Measurements from ENCODE around the gene ITGB5. TPM values are rescaled to one million over a fixed set of nuclear protein-coding genes. Genes with fewer than 3 reads are reported as not detected.

Gene ITGB5
- 10 to 100 TPM; 73.5 to 88.7 TPM for total RNA-seq

DNA sequence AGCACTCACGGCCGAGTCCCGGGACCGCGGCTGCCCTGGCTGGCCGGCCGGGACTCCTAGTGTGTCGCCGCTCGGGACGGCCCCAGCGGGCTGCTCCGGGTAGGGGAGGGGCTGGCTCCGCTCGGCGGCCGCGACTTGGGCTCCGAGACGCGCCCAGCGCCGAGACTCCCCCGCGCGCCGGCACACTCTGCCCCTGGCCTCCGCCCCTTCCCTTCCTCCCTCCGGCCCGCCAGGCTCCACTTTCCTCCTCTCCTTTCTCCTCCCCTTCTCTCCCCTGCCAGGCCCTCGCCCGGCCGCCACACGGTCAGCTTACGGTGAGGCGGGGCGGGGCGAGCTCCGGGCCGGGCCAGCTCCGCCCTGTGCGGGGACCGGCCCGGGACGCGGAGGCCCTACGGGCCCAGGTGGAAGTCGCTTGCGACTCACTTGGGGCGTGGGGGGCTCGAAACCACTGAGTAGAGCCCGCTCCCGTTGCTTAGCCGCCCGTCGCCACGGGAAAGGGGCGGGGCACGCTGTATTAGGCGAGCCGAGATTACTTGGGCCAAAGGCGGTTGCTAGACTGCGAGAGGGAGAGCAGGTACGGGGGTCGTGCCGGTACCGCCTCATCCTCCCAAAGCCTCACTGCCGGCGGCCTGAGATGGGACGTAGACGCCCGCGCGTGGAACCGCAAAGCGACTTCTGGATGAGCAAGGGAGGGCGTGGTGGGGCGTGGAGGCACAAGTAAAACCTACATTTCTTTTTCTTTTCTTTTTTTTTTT lies at the start of gene ITGB5:
TSS of gene ITGB5 (minus strand) at position 189 of the 755 bp plus-strand sequence. CDS start 365 bp downstream, outside the sequence.
- TF ChIP-seq, protein P1, sequence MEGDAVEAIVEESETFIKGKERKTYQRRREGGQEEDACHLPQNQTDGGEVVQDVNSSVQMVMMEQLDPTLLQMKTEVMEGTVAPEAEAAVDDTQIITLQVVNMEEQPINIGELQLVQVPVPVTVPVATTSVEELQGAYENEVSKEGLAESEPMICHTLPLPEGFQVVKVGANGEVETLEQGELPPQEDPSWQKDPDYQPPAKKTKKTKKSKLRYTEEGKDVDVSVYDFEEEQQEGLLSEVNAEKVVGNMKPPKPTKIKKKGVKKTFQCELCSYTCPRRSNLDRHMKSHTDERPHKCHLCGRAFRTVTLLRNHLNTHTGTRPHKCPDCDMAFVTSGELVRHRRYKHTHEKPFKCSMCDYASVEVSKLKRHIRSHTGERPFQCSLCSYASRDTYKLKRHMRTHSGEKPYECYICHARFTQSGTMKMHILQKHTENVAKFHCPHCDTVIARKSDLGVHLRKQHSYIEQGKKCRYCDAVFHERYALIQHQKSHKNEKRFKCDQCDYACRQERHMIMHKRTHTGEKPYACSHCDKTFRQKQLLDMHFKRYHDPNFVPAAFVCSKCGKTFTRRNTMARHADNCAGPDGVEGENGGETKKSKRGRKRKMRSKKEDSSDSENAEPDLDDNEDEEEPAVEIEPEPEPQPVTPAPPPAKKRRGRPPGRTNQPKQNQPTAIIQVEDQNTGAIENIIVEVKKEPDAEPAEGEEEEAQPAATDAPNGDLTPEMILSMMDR (IDR thresholded peaks at IDR 0.05) = no peak
- TF ChIP-seq POLR2A (IDR thresholded peaks at IDR 0.05) = peak; percentile 34 to 67 (median 65)
- H3K36me3 ChIP-seq (replicated peaks in 1 of 2; ENCODE audit: insufficient read depth in 1 of 2, low read depth in 2 of 2) = no peaks in the 10 kb centered on the region
- H3K27ac ChIP-seq = peak within 1 kb of the TSS; percentile 33 to 92 (median 86)
- no peaks in the 10 kb centered on the region for H3K9me3 ChIP-seq
- ATAC-seq = peak; percentile 84
- no peaks in the 10 kb centered on the region for H3K27me3 ChIP-seq
- peaks cover 6% of the 10 kb centered on the region for H3K4me1 ChIP-seq
- WGBS, 2 donors = 4 to 25% methylated on average over 23 to 70 of the region's 78 CpGs
- H3K4me3 ChIP-seq = peak within 1 kb of the TSS; percentile 20 to 42
- intact Hi-C loops (cut with DNase I) = no loop called here
- DNase-seq = peak; percentile 76 to 83 (median 81)

DNA sequence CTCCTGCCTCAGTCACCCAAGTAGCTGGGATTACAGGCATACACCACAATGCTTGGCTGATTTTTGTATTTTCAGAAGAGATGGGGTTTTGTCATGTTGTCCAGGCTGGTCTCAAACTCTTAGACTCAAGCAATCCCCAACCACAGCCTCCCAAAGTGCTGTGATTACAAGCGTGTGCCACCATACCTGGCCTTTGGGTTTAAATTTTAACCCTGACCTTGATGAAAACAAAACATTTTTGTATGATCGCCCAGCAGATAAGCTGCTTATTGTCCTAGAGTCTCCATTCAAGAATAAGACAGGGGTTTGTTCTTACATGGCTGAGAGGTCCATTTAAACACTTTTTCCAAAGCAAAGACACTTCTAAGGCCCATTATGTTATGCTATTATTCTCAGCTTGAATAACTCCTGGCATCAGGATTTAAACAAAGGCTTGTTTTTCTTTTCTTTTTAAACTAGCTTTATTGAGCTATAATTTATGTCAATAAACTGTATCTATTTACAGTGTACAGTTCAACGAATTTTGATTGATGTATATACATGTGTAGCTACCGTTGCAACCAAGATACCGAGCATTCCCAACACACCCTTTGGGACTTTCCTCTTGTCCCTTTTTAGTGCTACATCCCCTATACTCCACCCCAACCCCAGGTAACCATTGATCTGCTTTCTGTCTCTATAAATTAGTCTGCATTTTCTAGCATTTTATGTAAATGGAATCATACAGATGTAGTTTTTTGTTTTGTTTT lies 48.8 kb upstream of the ITGB5 start:
- Histone ChIP-seq H3K9me3 (no peaks in the 10 kb centered on the region), H3K4me3 (no peak overlapping the region), H3K27ac (no peak overlapping the region), H3K4me1 (peaks cover 3% of the 10 kb centered on the region), H3K27me3 (no peaks in the 10 kb centered on the region), H3K36me3 (replicated peaks in 1 of 2; ENCODE audit: insufficient read depth in 1 of 2, low read depth in 2 of 2) (no peaks in the 10 kb centered on the region)
- DNase-seq (no peak), ATAC-seq (no peak)
- intact Hi-C loops (cut with DNase I) = no loop called here
- WGBS, 2 donors = 36 to 42% methylated on average over 5 of the region's 5 CpGs
- TF ChIP-seq, protein P1 (IDR thresholded peaks at IDR 0.05) = no peak
- no peak for TF ChIP-seq POLR2A (IDR thresholded peaks at IDR 0.05)

GRCh38 chr3:124935264-124935663 lies 48.1 kb upstream of the ITGB5 start:
- peak overlapping the region in 1 of 4 donors; percentile 34 for H3K27ac ChIP-seq
- no peak for DNase-seq
- no peak for TF ChIP-seq POLR2A (IDR thresholded peaks at IDR 0.05)
- TF ChIP-seq, protein P1 (IDR thresholded peaks at IDR 0.05) = no peak
- no peaks in the 10 kb centered on the region for H3K9me3 ChIP-seq
- no peaks in the 10 kb centered on the region for H3K36me3 ChIP-seq (replicated peaks in 1 of 2; ENCODE audit: insufficient read depth in 1 of 2, low read depth in 2 of 2)
- H3K4me1 ChIP-seq = peaks cover 3% of the 10 kb centered on the region
- intact Hi-C loops (cut with DNase I) = no loop called here
- no peaks in the 10 kb centered on the region for H3K27me3 ChIP-seq
- no peak for ATAC-seq
- H3K4me3 ChIP-seq = no peak overlapping the region

- H3K27ac ChIP-seq = peak within 1 kb of the TSS in 2 of 4 donors; percentile 17 to 34
- intact Hi-C loops (cut with DNase I) = no loop called here
These were observed 47.4 kb upstream of the ITGB5 start, which contains the start of gene MUC13 for GRCh38 chr3:124934577-124934976. Gene MUC13 (minus strand): TSS chr3:124934751. CDS start chr3:124934712, 39 bp downstream.

More at GRCh38 chr3:124934577-124934976, 47.4 kb upstream of the ITGB5 start, which contains the start of gene MUC13:
- Histone ChIP-seq H3K9me3 (no peaks in the 10 kb centered on the region), H3K4me3 (no peak within 1 kb of the TSS), H3K27me3 (no peaks in the 10 kb centered on the region), H3K36me3 (replicated peaks in 1 of 2; ENCODE audit: insufficient read depth in 1 of 2, low read depth in 2 of 2) (no peaks in the 10 kb centered on the region), H3K4me1 (peaks cover 7% of the 10 kb centered on the region)
- DNase-seq (no peak), ATAC-seq (peak; percentile 58)
- WGBS, 2 donors = 58 to 60% methylated on average over 5 of the region's 5 CpGs
- TF ChIP-seq, protein P1 (IDR thresholded peaks at IDR 0.05) = no peak
- TF ChIP-seq POLR2A (IDR thresholded peaks at IDR 0.05) = no peak
